GM23338 (cell line): ENCODE data around the gene PLAC8. TPM values are rescaled to one million over a fixed set of nuclear protein-coding genes. Genes with fewer than 3 reads are reported as not detected.

Experiments used
- ATAC-seq: fragments of 200-7000 bp; cut with Tn5 transposase; 3 replicates; pipeline ENCODE4 v1.9.1; 2020
- DNase-seq: peaks from one replicate; pipeline ENCODE4 v3.0.0-alpha.2; 2015; ENCODE audit warnings: low spot score
- H2AFZ ChIP-seq: fragments of 200-600 bp; sonication (generic); 2 replicates; pipeline ENCODE4 v1.8.0; 2016; ENCODE audit warnings: antibody characterized with exemption, mild to moderate bottlenecking, moderate library complexity
- H3F3A ChIP-seq: fragments of 200-600 bp; sonication (generic); replicated peaks from 2 replicates; pipeline ENCODE4 v1.8.0; 2017; ENCODE audit warnings: antibody characterized with exemption, mixed run types, low read depth
- H3K27ac ChIP-seq: fragments of 200-600 bp; sonication (generic); 2 replicates; pipeline ENCODE4 v1.6.1; 2016; ENCODE audit warnings: low read depth
- H3K27me3 ChIP-seq: fragments of 200-600 bp; sonication (generic); 2 replicates; pipeline ENCODE4 v1.8.0; 2016; ENCODE audit warnings: mild to moderate bottlenecking, mixed run types, moderate library complexity; ENCODE audit not compliant: insufficient read depth
- H3K36me3 ChIP-seq: fragments of 200-600 bp; sonication (generic); 2 replicates; pipeline ENCODE4 v1.8.0; 2016; ENCODE audit warnings: mild to moderate bottlenecking; ENCODE audit not compliant: insufficient read depth
- H3K4me1 ChIP-seq: fragments of 200-600 bp; sonication (generic); 2 replicates; pipeline ENCODE4 v1.8.0; 2016; ENCODE audit warnings: mild to moderate bottlenecking, moderate library complexity; ENCODE audit not compliant: insufficient read depth
- H3K4me2 ChIP-seq: fragments of 200-600 bp; sonication (generic); 2 replicates; pipeline ENCODE4 v1.7.1; 2017; ENCODE audit warnings: mixed run types
- H3K4me3 ChIP-seq: fragments of 200-600 bp; sonication (generic); 2 replicates; pipeline ENCODE4 v1.6.1; 2016; ENCODE audit warnings: mixed run types
- H3K79me2 ChIP-seq: fragments of 200-600 bp; sonication (generic); replicated peaks from 2 replicates; pipeline ENCODE4 v1.8.0; 2017; ENCODE audit warnings: mild to moderate bottlenecking; ENCODE audit not compliant: insufficient read depth
- H3K9me2 ChIP-seq: fragments of 200-600 bp; sonication (generic); 2 replicates; pipeline ENCODE4 v1.8.0; 2017; ENCODE audit not compliant: insufficient read depth
- H4K20me1 ChIP-seq: fragments of 200-600 bp; sonication (generic); replicated peaks from 2 replicates; pipeline ENCODE4 v1.8.0; 2017; ENCODE audit warnings: mild to moderate bottlenecking; ENCODE audit not compliant: insufficient read depth
- H3K27ac Mint-ChIP-seq: 2 replicates; pipeline ENCODE4 v1.8.0; 2020; ENCODE audit warnings: inconsistent platforms, mild to moderate bottlenecking, moderate library complexity, mixed read lengths
- H3K27me3 Mint-ChIP-seq: 3 replicates; pipeline ENCODE4 v1.8.0; 2022; ENCODE audit warnings: low read depth, mild to moderate bottlenecking, moderate library complexity, mixed read lengths, inconsistent platforms; ENCODE audit not compliant: insufficient read depth, poor library complexity
- H3K36me3 Mint-ChIP-seq: 3 replicates; pipeline ENCODE4 v1.8.0; 2021; ENCODE audit warnings: low read depth, mild to moderate bottlenecking, inconsistent platforms, moderate library complexity, mixed read lengths
- H3K4me1 Mint-ChIP-seq: 3 replicates; pipeline ENCODE4 v1.8.0; 2020; ENCODE audit warnings: mild to moderate bottlenecking, inconsistent platforms, mixed read lengths
- H3K4me3 Mint-ChIP-seq: 3 replicates; pipeline ENCODE4 v1.8.0; 2021; ENCODE audit warnings: moderate library complexity, mild to moderate bottlenecking, inconsistent platforms, mixed read lengths
- H3K9me3 Mint-ChIP-seq: 3 replicates; pipeline ENCODE4 v1.8.0; 2020; ENCODE audit warnings: moderate library complexity, mild to moderate bottlenecking, inconsistent platforms, mixed read lengths
- CREB1 ChIP-seq: fragments of 250-450 bp; sonication (Bioruptor Pico); IDR thresholded peaks from 2 replicates; pipeline ENCODE4 v1.5.0; 2020; ENCODE audit warnings: low read depth, mild to moderate bottlenecking, moderate library complexity
- CTCF ChIP-seq, 2 experiments: fragments of 200-600 bp in 1 of 2; sonication (generic) in 1 of 2; conservative IDR thresholded peaks; 2 replicates each; pipeline versions ENCODE4 v1.5.1 to v1.6.1; 2016 to 2017; ENCODE audit warnings: antibody characterized with exemption in 2 of 2, low read depth in 2 of 2, mild to moderate bottlenecking in 2 of 2, moderate library complexity in 1 of 2
- ETS1 ChIP-seq: IDR thresholded peaks from 2 replicates; pipeline ENCODE4 v1.6.1; 2016; ENCODE audit warnings: antibody characterized with exemption
- EZH2 ChIP-seq: fragments of 200-600 bp; sonication (generic); IDR thresholded peaks from one replicate; pipeline ENCODE4 v1.8.0; 2017; ENCODE audit warnings: antibody characterized with exemption, mild to moderate bottlenecking, low read depth; ENCODE audit not compliant: unreplicated experiment
- EZH2phosphoT487 ChIP-seq: fragments of 200-600 bp; sonication (generic); IDR thresholded peaks from one replicate; pipeline ENCODE4 v1.8.1; 2018; ENCODE audit warnings: antibody characterized with exemption; ENCODE audit not compliant: unreplicated experiment
- JUNB ChIP-seq: IDR thresholded peaks from one replicate; pipeline ENCODE4 v1.6.1; 2016; ENCODE audit warnings: antibody characterized with exemption; ENCODE audit not compliant: unreplicated experiment
- NANOG ChIP-seq: IDR thresholded peaks from 2 replicates; pipeline ENCODE4 v1.6.1; 2016; ENCODE audit warnings: antibody characterized with exemption, borderline replicate concordance
- POLR2AphosphoS5 ChIP-seq: IDR thresholded peaks from 2 replicates; pipeline ENCODE4 v1.6.1; 2016; ENCODE audit warnings: antibody characterized with exemption, low read depth
- REST ChIP-seq: IDR thresholded peaks from one replicate; pipeline ENCODE4 v1.6.1; 2018; ENCODE audit warnings: antibody characterized with exemption; ENCODE audit not compliant: unreplicated experiment
- STAT1 ChIP-seq: IDR thresholded peaks from one replicate; pipeline ENCODE4 v1.6.1; 2016; ENCODE audit warnings: antibody characterized with exemption; ENCODE audit not compliant: unreplicated experiment
- ZNF114 ChIP-seq: fragments of 250-450 bp; sonication (Bioruptor Pico); IDR thresholded peaks from 2 replicates; pipeline ENCODE4 v1.5.0; 2020; ENCODE audit warnings: mild to moderate bottlenecking, moderate library complexity
- ZNF331 ChIP-seq: fragments of 250-450 bp; sonication (Bioruptor Pico); IDR thresholded peaks from 2 replicates; pipeline ENCODE4 v1.5.0; 2020; ENCODE audit warnings: low read depth, mild to moderate bottlenecking, moderate library complexity
- ZNF462 ChIP-seq: fragments of 250-450 bp; sonication (Bioruptor Pico); IDR thresholded peaks from 2 replicates; pipeline ENCODE4 v1.5.0; 2020; ENCODE audit warnings: mild to moderate bottlenecking, moderate library complexity
- polyA plus RNA-seq: library from polyadenylated mRNA; unstranded; fragments of >200 nt; fragmentation: Nextera tagmentation; extraction: Ambion mirVana; gene quantifications from 2 replicates; pipeline ENCODE4 v1.2.1, GENCODE V29; 2016
- total RNA-seq: library from RNA; depleted of rRNA; stranded (reverse); fragments of >200 nt; shearing (Covaris generic); gene quantifications from 2 replicates; pipeline ENCODE4 v1.2.3, GENCODE V29; 2014

PLAC8 gene
- total and polyA plus RNA-seq, 2 experiments from 2014 or later: 0.83 to 1.6 TPM

- Histone ChIP-seq H3K27ac (no peak overlapping the region), H3K4me1 (peaks cover 12% of the 10 kb centered on the region), H3K79me2 (no peaks in the 10 kb centered on the region), H3F3A (no peaks in the 10 kb centered on the region), H3K9me2 (no peaks in the 10 kb centered on the region), H3K27me3 (no peaks in the 10 kb centered on the region), H2AFZ (no peak overlapping the region), H3K36me3 (no peaks in the 10 kb centered on the region), H3K4me3 (no peak overlapping the region), H3K4me2 (no peak overlapping the region), H4K20me1 (no peaks in the 10 kb centered on the region)
- no peak for ATAC-seq
- Mint-ChIP-seq H3K27me3 (no peaks in the 10 kb centered on the region), H3K36me3 (no peaks in the 10 kb centered on the region), H3K27ac (no peak overlapping the region), H3K4me3 (no peak overlapping the region), H3K4me1 (peaks cover 10% of the 10 kb centered on the region), H3K9me3 (no peaks in the 10 kb centered on the region; the same call in 2 of the 3 replicates)
- TF ChIP-seq EZH2: no peak
- no peak for TF ChIP-seq POLR2AphosphoS5
- TF ChIP-seq CTCF (conservative IDR thresholded peaks at IDR 0.05; ENCODE audit: low read depth in 2 of 2): no peak
- TF ChIP-seq REST: no peak
- TF ChIP-seq ZNF114 (CRISPR knock-in tag): no peak
- TF ChIP-seq EZH2phosphoT487: no peak
- no peak for TF ChIP-seq ETS1
- no peak for TF ChIP-seq CREB1 (CRISPR knock-in tag)
- no peak for TF ChIP-seq JUNB
- TF ChIP-seq STAT1: no peak
- no peak for TF ChIP-seq ZNF331 (CRISPR knock-in tag)
- TF ChIP-seq NANOG: no peak
- TF ChIP-seq ZNF462 (CRISPR knock-in tag): no peak
- DNase-seq: no peak
Measured at GRCh38 chr4:83151651-83152050, 37.1 kb upstream of the PLAC8 start.
